ENCODE data around the gene ZNF536.

- TF ChIP-seq CTCF (conservative IDR thresholded peaks at IDR 0.05; ENCODE audit: low read depth, low read length) (no peak), EZH2 (IDR thresholded peaks at IDR 0.05; ENCODE audit: borderline replicate concordance, low read depth, low read length, poor library complexity, severe bottlenecking) (no peak)
Measured at GRCh38 chr19:30367006-30367405, 5.2 kb upstream of the ZNF536 start.
